ENCODE results near the gene ASIC2.

Gene ASIC2

GRCh38 chr17:33242375-33243124 is 50.5 kb downstream of the ASIC2 start:
- no peak for DNase-seq

GRCh38 chr17:33241390-33241789 is 51.7 kb downstream of the ASIC2 start:
- no peak for DNase-seq

- DNase-seq, result no peak
These were observed 52.7 kb downstream of the ASIC2 start for GRCh38 chr17:33240362-33240761.

GRCh38 chr17:33239702-33240101 is 53.4 kb downstream of the ASIC2 start:
- DNase-seq, result no peak

GRCh38 chr17:33234930-33235685 is 58.0 kb downstream of the ASIC2 start:
- DNase-seq, result no peak

- no peak for DNase-seq
These were observed 58.9 kb downstream of the ASIC2 start for GRCh38 chr17:33234233-33234632.

- DNase-seq, result no peak
These were observed 59.3 kb downstream of the ASIC2 start for GRCh38 chr17:33233811-33234177.

- DNase-seq, result no peak
These were observed 63.6 kb downstream of the ASIC2 start for GRCh38 chr17:33229499-33229898.

GRCh38 chr17:33229028-33229427 is 64.1 kb downstream of the ASIC2 start:
- no peak for DNase-seq

GRCh38 chr17:33228548-33228947 is 64.5 kb downstream of the ASIC2 start:
- no peak for DNase-seq

GRCh38 chr17:33227911-33228310 is 65.2 kb downstream of the ASIC2 start:
- no peak for DNase-seq

- no peak for DNase-seq
These were observed 67.1 kb downstream of the ASIC2 start for GRCh38 chr17:33225994-33226393.

- no peak for DNase-seq
These were observed 67.6 kb downstream of the ASIC2 start for GRCh38 chr17:33225509-33225908.

GRCh38 chr17:33220036-33220435 is 73.1 kb downstream of the ASIC2 start:
- DNase-seq, result no peak

GRCh38 chr17:33218698-33219601 is 74.1 kb downstream of the ASIC2 start:
- no peak for DNase-seq

- no peak for DNase-seq
These were observed 75.2 kb downstream of the ASIC2 start for GRCh38 chr17:33217891-33218290.

- no peak for DNase-seq
These were observed 78.1 kb downstream of the ASIC2 start for GRCh38 chr17:33214996-33215395.

GRCh38 chr17:33210285-33210684 is 82.8 kb downstream of the ASIC2 start:
- DNase-seq, result no peak

- no peak for DNase-seq
These were observed 83.4 kb downstream of the ASIC2 start for GRCh38 chr17:33209671-33210070.

GRCh38 chr17:33207231-33207630 is 85.9 kb downstream of the ASIC2 start:
- DNase-seq, result no peak

- DNase-seq, result no peak
These were observed 87.5 kb downstream of the ASIC2 start for GRCh38 chr17:33205552-33205951.

- DNase-seq, result no peak
These were observed 88.4 kb downstream of the ASIC2 start for GRCh38 chr17:33204701-33205100.

GRCh38 chr17:33204156-33204555 is 88.9 kb downstream of the ASIC2 start:
- no peak for DNase-seq
